Activated CD4-positive, alpha-beta T cell treated with anti-CD3 and anti-CD28 coated beads, Interleukin-2, amount 10 ng/mL, durations not matched to agents 24 days and 14 days (primary cell): ENCODE measurements around the gene UST. TPM values are rescaled to one million over a fixed set of nuclear protein-coding genes. Genes with fewer than 3 reads are reported as not detected.
"Not testable (repeated sequence)": the region's sequence is repeated elsewhere in the genome, so short reads cannot be mapped to it uniquely, and the experiment has no call there.

Experiments
- DNase-seq: peaks from one replicate; pipeline ENCODE4 v3.0.0; 2022
- H3K27ac Mint-ChIP-seq: one replicate; pipeline ENCODE4 v1.8.0; 2022; ENCODE audit warnings: mild to moderate bottlenecking, mixed read lengths
- H3K27me3 Mint-ChIP-seq: one replicate; pipeline ENCODE4 v1.8.0; 2022; ENCODE audit warnings: mixed read lengths
- H3K36me3 Mint-ChIP-seq: one replicate; pipeline ENCODE4 v1.8.0; 2022; ENCODE audit warnings: low read depth, mild to moderate bottlenecking, mixed read lengths
- H3K4me1 Mint-ChIP-seq: one replicate; pipeline ENCODE4 v1.8.0; 2021; ENCODE audit warnings: mixed read lengths
- H3K4me3 Mint-ChIP-seq: one replicate; pipeline ENCODE4 v1.8.0; 2022; ENCODE audit warnings: mild to moderate bottlenecking, moderate library complexity, mixed read lengths
- H3K9me3 Mint-ChIP-seq: one replicate; pipeline ENCODE4 v1.8.0; 2021; ENCODE audit warnings: mixed read lengths
- intact Hi-C: fragments of 100-400 bp; cut with micrococcal nuclease; formaldehyde crosslinking; loops from one replicate; pipeline ENCODE4 v1.15.1; 2023
- total RNA-seq: library from RNA; stranded (reverse); gene quantifications from 2 replicates; pipeline ENCODE4 v1.2.3, GENCODE V29; 2022

UST gene
- total RNA-seq, 1 donor from 2014 or later = 0.70 TPM

- Mint-ChIP-seq H3K27ac (no peak overlapping the region), H3K4me3 (peak overlapping the region; percentile 94), H3K4me1 (peaks cover 11% of the 10 kb centered on the region), H3K36me3 (no peaks in the 10 kb centered on the region), H3K9me3 (no peaks in the 10 kb centered on the region), H3K27me3 (peaks cover 76% of the 10 kb centered on the region)
- intact Hi-C loops = loop anchor here (10.0 kb wide), 1 partner anchor 1748 kb away; no protein-coding TSS in a partner anchor
- peak; percentile 70 for DNase-seq
Measured at GRCh38 chr6:148747145-148747470, 278 bp downstream of the UST start.

- no peaks in the 10 kb centered on the region for H3K9me3 Mint-ChIP-seq
- peaks cover 76% of the 10 kb centered on the region for H3K27me3 Mint-ChIP-seq
- no peaks in the 10 kb centered on the region for H3K36me3 Mint-ChIP-seq
- H3K4me1 Mint-ChIP-seq = peaks cover 11% of the 10 kb centered on the region
- H3K4me3 Mint-ChIP-seq = peak overlapping the region; percentile 66
- H3K27ac Mint-ChIP-seq = no peak overlapping the region
- intact Hi-C loops = loop anchor here (10.0 kb wide), 1 partner anchor 1747 kb away; no protein-coding TSS in a partner anchor
- peak; percentile 78 for DNase-seq
Measured at GRCh38 chr6:148747471-148748165, 788 bp downstream of the UST start.

GRCh38 chr6:148749674-148750073 lies 2.8 kb downstream of the UST start:
- DNase-seq = no peak
- peaks cover 71% of the 10 kb centered on the region for H3K27me3 Mint-ChIP-seq
- peaks cover 11% of the 10 kb centered on the region for H3K4me1 Mint-ChIP-seq
- H3K27ac Mint-ChIP-seq = no peak overlapping the region
- no peak overlapping the region for H3K4me3 Mint-ChIP-seq
- no peaks in the 10 kb centered on the region for H3K9me3 Mint-ChIP-seq
- intact Hi-C loops = loop anchor here (10.0 kb wide), 1 partner anchor 1745 kb away; no protein-coding TSS in a partner anchor
- no peaks in the 10 kb centered on the region for H3K36me3 Mint-ChIP-seq

- intact Hi-C loops = no loop called here
- DNase-seq = peak; percentile 53
- Mint-ChIP-seq H3K4me3 (no peak overlapping the region), H3K27ac (no peak overlapping the region), H3K4me1 (peaks cover 9% of the 10 kb centered on the region), H3K27me3 (peaks cover 64% of the 10 kb centered on the region), H3K9me3 (no peaks in the 10 kb centered on the region), H3K36me3 (no peaks in the 10 kb centered on the region)
Measured at GRCh38 chr6:148750838-148751792, 4.3 kb downstream of the UST start.

- peaks cover 6% of the 10 kb centered on the region for H3K4me1 Mint-ChIP-seq
- H3K27me3 Mint-ChIP-seq = peaks cover 65% of the 10 kb centered on the region
- no peak overlapping the region for H3K27ac Mint-ChIP-seq
- intact Hi-C loops = no loop called here
- no peak for DNase-seq
- peaks cover under 1% of the 10 kb centered on the region for H3K9me3 Mint-ChIP-seq
- H3K36me3 Mint-ChIP-seq = no peaks in the 10 kb centered on the region
- H3K4me3 Mint-ChIP-seq = no peak overlapping the region
Measured at GRCh38 chr6:148751793-148752170, 5.0 kb downstream of the UST start.

GRCh38 chr6:148755379-148755778 lies 8.5 kb downstream of the UST start:
- not testable (repeated sequence) for H3K27ac Mint-ChIP-seq, DNase-seq, H3K4me3 Mint-ChIP-seq, H3K36me3 Mint-ChIP-seq, H3K9me3 Mint-ChIP-seq
- peaks cover 16% of the 10 kb centered on the region for H3K4me1 Mint-ChIP-seq
- intact Hi-C loops = loop anchor here (5.0 kb wide), 1 partner anchor 812 kb away; the partner anchor contains the start of gene GINM1
- peaks cover 56% of the 10 kb centered on the region for H3K27me3 Mint-ChIP-seq

GRCh38 chr6:148757944-148758480 lies 11.2 kb downstream of the UST start:
- Mint-ChIP-seq H3K36me3 (no peaks in the 10 kb centered on the region), H3K4me3 (no peak overlapping the region), H3K27ac (peak overlapping the region; percentile 46), H3K4me1 (peaks cover 32% of the 10 kb centered on the region), H3K9me3 (peaks cover 5% of the 10 kb centered on the region), H3K27me3 (peaks cover 54% of the 10 kb centered on the region)
- DNase-seq = no peak
- intact Hi-C loops = loop anchor here (1.0 to 5.0 kb wide), 3 partner anchors 12 to 809 kb away; partner anchors contain the start of gene GINM1

GRCh38 chr6:148758492-148758891 lies 11.7 kb downstream of the UST start:
- Mint-ChIP-seq H3K9me3 (peaks cover 5% of the 10 kb centered on the region), H3K4me1 (peaks cover 32% of the 10 kb centered on the region), H3K27me3 (peaks cover 57% of the 10 kb centered on the region), H3K4me3 (no peak overlapping the region), H3K27ac (peak overlapping the region; percentile 46), H3K36me3 (no peaks in the 10 kb centered on the region)
- peak; percentile 79 for DNase-seq
- intact Hi-C loops = loop anchor here (1.0 to 5.0 kb wide), 3 partner anchors 12 to 809 kb away; partner anchors contain the start of gene GINM1

GRCh38 chr6:148760258-148760534 lies 13.4 kb downstream of the UST start:
- peaks cover 32% of the 10 kb centered on the region for H3K4me1 Mint-ChIP-seq
- intact Hi-C loops = loop anchor here (2.0 to 5.0 kb wide), 2 partner anchors 21 to 72 kb away; no protein-coding TSS in a partner anchor

GRCh38 chr6:148760568-148761526 lies 14.0 kb downstream of the UST start:
- peak overlapping the region; percentile 74 for H3K27ac Mint-ChIP-seq
- no peaks in the 10 kb centered on the region for H3K36me3 Mint-ChIP-seq
- peak overlapping the region; percentile 63 for H3K4me3 Mint-ChIP-seq
- H3K4me1 Mint-ChIP-seq = peaks cover 32% of the 10 kb centered on the region
- peaks cover 63% of the 10 kb centered on the region for H3K27me3 Mint-ChIP-seq
- intact Hi-C loops = loop anchor here (2.0 to 5.0 kb wide), 2 partner anchors 20 to 71 kb away; no protein-coding TSS in a partner anchor
- H3K9me3 Mint-ChIP-seq = peaks cover 5% of the 10 kb centered on the region
- DNase-seq = peak; percentile 80

More at GRCh38 chr6:148760258-148760534, 13.4 kb downstream of the UST start:
- Mint-ChIP-seq H3K27me3 (peaks cover 60% of the 10 kb centered on the region), H3K9me3 (peaks cover 5% of the 10 kb centered on the region), H3K36me3 (no peaks in the 10 kb centered on the region), H3K27ac (no peak overlapping the region), H3K4me3 (peak overlapping the region; percentile 63)
- peak; percentile 63 for DNase-seq

GRCh38 chr6:148761527-148762011 lies 14.7 kb downstream of the UST start:
- H3K27me3 Mint-ChIP-seq = peaks cover 63% of the 10 kb centered on the region

GRCh38 chr6:148762231-148762630 lies 15.4 kb downstream of the UST start:
- Mint-ChIP-seq H3K36me3 (no peaks in the 10 kb centered on the region), H3K9me3 (peaks cover under 1% of the 10 kb centered on the region), H3K4me3 (no peak overlapping the region), H3K27ac (no peak overlapping the region), H3K27me3 (peaks cover 60% of the 10 kb centered on the region), H3K4me1 (peaks cover 32% of the 10 kb centered on the region)
- DNase-seq = peak; percentile 50
- intact Hi-C loops = loop anchor here (5.0 kb wide), 1 partner anchor 70 kb away; no protein-coding TSS in a partner anchor

More at GRCh38 chr6:148761527-148762011, 14.7 kb downstream of the UST start:
- intact Hi-C loops = loop anchor here (2.0 to 5.0 kb wide), 2 partner anchors 19 to 71 kb away; no protein-coding TSS in a partner anchor
- H3K9me3 Mint-ChIP-seq = peaks cover 5% of the 10 kb centered on the region
- H3K36me3 Mint-ChIP-seq = no peaks in the 10 kb centered on the region
- H3K4me3 Mint-ChIP-seq = peak overlapping the region; percentile 63
- H3K4me1 Mint-ChIP-seq = peaks cover 32% of the 10 kb centered on the region
- peak; percentile 75 for DNase-seq
- H3K27ac Mint-ChIP-seq = peak overlapping the region; percentile 74
